CD4-positive, alpha-beta T cell (primary cell): ENCODE measurements around the gene MEIKIN. TPM values are rescaled to one million over a fixed set of nuclear protein-coding genes. Genes with fewer than 3 reads are reported as not detected.

Experiments
- ATAC-seq: fragments of 200-7000 bp; cut with Tn5 transposase; one replicate; pipeline ENCODE4 v1.10.0; 2022; ENCODE audit warnings: mild to moderate bottlenecking; ENCODE audit not compliant: poor library complexity
- CTCF ChIA-PET: fragments of 350-600 bp; sonication (Branson Sonifier 250); formaldehyde crosslinking; loops from one replicate; lab custom pipeline; 2021; ENCODE audit warnings: antibody characterized with exemption, inconsistent platforms; lab: Charles Lee
- POLR2A ChIA-PET: fragments of 350-600 bp; sonication (Branson Sonifier 250); formaldehyde crosslinking; loops from one replicate; lab custom pipeline; 2021; ENCODE audit warnings: antibody characterized with exemption, inconsistent platforms; lab: Charles Lee
- DNase-seq, 14 experiments: peaks; one replicate each; pipeline ENCODE4 v3.0.0-alpha.2; 2013 to 2020; ENCODE audit warnings: mixed read lengths in 2 of 14
- H3K27ac ChIP-seq, 2 donors: one replicate each; pipeline versions ENCODE4 v1.5.1 to v1.7.0; 2013; ENCODE audit warnings: low read length in 2 of 2, low read depth in 1 of 2, mild to moderate bottlenecking in 1 of 2
- H3K27me3 ChIP-seq, 2 experiments: 1 replicate in 1 of 2; 2 replicates in 1 of 2; pipeline versions ENCODE4 v1.6.1 to v1.7.0; 2013; ENCODE audit warnings: low read length in 2 of 2, control low read depth in 1 of 2, mild to moderate bottlenecking in 1 of 2, moderate library complexity in 1 of 2; ENCODE audit not compliant: insufficient read depth in 2 of 2, control insufficient read depth in 1 of 2
- H3K36me3 ChIP-seq: one replicate; pipeline ENCODE4 v1.6.1; 2013; ENCODE audit warnings: low read length, control low read depth; ENCODE audit not compliant: insufficient read depth
- H3K4me1 ChIP-seq: one replicate; pipeline ENCODE4 v1.6.1; 2013; ENCODE audit warnings: low read length, control low read depth; ENCODE audit not compliant: insufficient read depth
- H3K4me3 ChIP-seq: one replicate; pipeline ENCODE4 v1.5.1; 2013; ENCODE audit warnings: mild to moderate bottlenecking, low read length, moderate library complexity
- H3K9me3 ChIP-seq, 2 experiments: 1 replicate in 1 of 2; 2 replicates in 1 of 2; pipeline versions ENCODE4 v1.6.1 to v1.7.0; 2013; ENCODE audit warnings: low read length in 2 of 2, mild to moderate bottlenecking in 2 of 2, control low read depth in 1 of 2, moderate library complexity in 1 of 2; ENCODE audit not compliant: control insufficient read depth in 1 of 2, insufficient read depth in 1 of 2
- H3K27ac Mint-ChIP-seq: one replicate; pipeline ENCODE4 v1.8.0; 2020; ENCODE audit warnings: mixed read lengths
- H3K27me3 Mint-ChIP-seq: one replicate; pipeline ENCODE4 v1.8.0; 2021; ENCODE audit warnings: mixed read lengths
- H3K36me3 Mint-ChIP-seq: one replicate; pipeline ENCODE4 v1.8.0; 2021; ENCODE audit warnings: low read depth, mixed read lengths
- H3K4me1 Mint-ChIP-seq: one replicate; pipeline ENCODE4 v1.8.0; 2021; ENCODE audit warnings: low read depth, mixed read lengths
- H3K4me3 Mint-ChIP-seq: one replicate; pipeline ENCODE4 v1.8.0; 2020; ENCODE audit warnings: mild to moderate bottlenecking, mixed read lengths
- H3K9me3 Mint-ChIP-seq: one replicate; pipeline ENCODE4 v1.8.0; 2020; ENCODE audit warnings: mixed read lengths
- intact Hi-C, 2 experiments: fragments of 100-400 bp; cut with DNase I in 1 of 2; cut with micrococcal nuclease in 1 of 2; formaldehyde crosslinking; loops; one replicate each; pipeline versions ENCODE4 v1.15.1 to v1.9.0; 2023 to 2025; cut with DNase I, micrococcal nuclease
- total RNA-seq, 174 experiments: library from RNA in 2 of 174; stranded (reverse) in 2 of 174; gene quantifications; one replicate each; pipeline ENCODE4 v1.2.3 and lab custom pipeline; 2021 to 2026
- TF ChIP-seq, protein P1 (sequence below): fragments of 200-600 bp; IDR thresholded peaks from one replicate; pipeline ENCODE4 v1.8.0; 2022; ENCODE audit warnings: antibody characterized with exemption, mild to moderate bottlenecking

Gene MEIKIN
- total RNA-seq, 2 experiments from 2014 or later, result not detected

DNA sequence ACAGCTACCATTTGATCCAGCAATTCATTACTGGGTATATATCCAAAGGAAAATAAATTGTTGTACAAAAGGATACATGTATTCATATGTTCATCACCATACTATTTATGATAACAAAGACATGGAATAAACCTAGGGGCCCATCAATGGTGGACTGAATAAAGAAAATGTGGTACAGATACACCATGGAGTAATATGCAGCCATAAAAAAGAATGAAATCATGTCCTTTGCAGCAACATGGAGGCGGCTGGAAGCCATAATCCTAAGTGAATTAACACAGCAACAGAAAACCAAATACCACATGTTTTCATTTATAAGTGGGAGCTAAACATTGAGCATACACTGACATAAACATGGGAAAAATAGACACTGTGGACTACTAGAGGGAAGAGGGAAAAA is 185.8 kb downstream of the MEIKIN start:
- DNase-seq, result no peak
- intact Hi-C loops, result no loop called here
- no peak overlapping the region for H3K4me3 Mint-ChIP-seq

DNA sequence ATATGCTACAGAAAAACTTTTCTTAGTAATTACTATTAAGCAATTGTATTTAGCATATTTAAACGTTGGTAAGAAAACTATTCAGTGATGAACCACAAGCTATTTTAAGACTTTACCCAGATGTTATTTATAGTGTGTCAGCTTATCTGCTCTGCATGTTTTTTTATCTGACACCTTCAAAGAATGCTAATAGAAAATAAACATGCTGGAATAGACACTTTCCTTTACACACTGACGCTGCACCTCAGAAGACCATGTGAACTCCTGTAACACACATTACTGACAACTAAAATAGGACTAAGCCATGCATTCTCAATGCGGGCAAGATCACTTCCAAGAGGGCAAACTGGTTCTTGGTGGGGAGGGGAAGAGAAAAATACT is 187.0 kb downstream of the MEIKIN start:
- ATAC-seq, result no peak
- Histone ChIP-seq H3K4me1 (peaks cover 2% of the 10 kb centered on the region), H3K9me3 (no peaks in the 10 kb centered on the region), H3K27me3 (no peaks in the 10 kb centered on the region), H3K27ac (no peak overlapping the region), H3K4me3 (no peak overlapping the region), H3K36me3 (no peaks in the 10 kb centered on the region)
- peaks cover 19% of the 10 kb centered on the region for H3K36me3 Mint-ChIP-seq
- no peaks in the 10 kb centered on the region for H3K27me3 Mint-ChIP-seq
- peaks cover 32% of the 10 kb centered on the region for H3K4me1 Mint-ChIP-seq
- intact Hi-C loops, result no loop called here
- H3K4me3 Mint-ChIP-seq, result no peak overlapping the region
- ChIA-PET CTCF (no interaction called here), POLR2A (interaction anchor here (0.7 kb wide), 1 partner anchor 11 kb away, joined by 3 read pairs; no protein-coding TSS in a partner anchor)
- peaks cover 2% of the 10 kb centered on the region for H3K9me3 Mint-ChIP-seq
- TF ChIP-seq, protein P1, sequence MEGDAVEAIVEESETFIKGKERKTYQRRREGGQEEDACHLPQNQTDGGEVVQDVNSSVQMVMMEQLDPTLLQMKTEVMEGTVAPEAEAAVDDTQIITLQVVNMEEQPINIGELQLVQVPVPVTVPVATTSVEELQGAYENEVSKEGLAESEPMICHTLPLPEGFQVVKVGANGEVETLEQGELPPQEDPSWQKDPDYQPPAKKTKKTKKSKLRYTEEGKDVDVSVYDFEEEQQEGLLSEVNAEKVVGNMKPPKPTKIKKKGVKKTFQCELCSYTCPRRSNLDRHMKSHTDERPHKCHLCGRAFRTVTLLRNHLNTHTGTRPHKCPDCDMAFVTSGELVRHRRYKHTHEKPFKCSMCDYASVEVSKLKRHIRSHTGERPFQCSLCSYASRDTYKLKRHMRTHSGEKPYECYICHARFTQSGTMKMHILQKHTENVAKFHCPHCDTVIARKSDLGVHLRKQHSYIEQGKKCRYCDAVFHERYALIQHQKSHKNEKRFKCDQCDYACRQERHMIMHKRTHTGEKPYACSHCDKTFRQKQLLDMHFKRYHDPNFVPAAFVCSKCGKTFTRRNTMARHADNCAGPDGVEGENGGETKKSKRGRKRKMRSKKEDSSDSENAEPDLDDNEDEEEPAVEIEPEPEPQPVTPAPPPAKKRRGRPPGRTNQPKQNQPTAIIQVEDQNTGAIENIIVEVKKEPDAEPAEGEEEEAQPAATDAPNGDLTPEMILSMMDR, result no peak
- H3K27ac Mint-ChIP-seq, result no peak overlapping the region
- no peak for DNase-seq

More for the DNA sequence above, 185.8 kb downstream of the MEIKIN start:
- Histone ChIP-seq H3K4me1 (peaks cover 2% of the 10 kb centered on the region), H3K27ac (no peak overlapping the region), H3K27me3 (no peaks in the 10 kb centered on the region), H3K4me3 (no peak overlapping the region), H3K9me3 (peaks cover 0 to 5% of the 10 kb centered on the region in 2 experiments), H3K36me3 (no peaks in the 10 kb centered on the region)
- ChIA-PET CTCF (interaction anchor here (1.3 kb wide), 1 partner anchor 14 kb away, joined by 3 read pairs; no protein-coding TSS in a partner anchor), POLR2A (no interaction called here)
- TF ChIP-seq, protein P1, result no peak
- H3K9me3 Mint-ChIP-seq, result peaks cover 2% of the 10 kb centered on the region
- H3K4me1 Mint-ChIP-seq, result peaks cover 28% of the 10 kb centered on the region
- peaks cover 28% of the 10 kb centered on the region for H3K36me3 Mint-ChIP-seq
- no peaks in the 10 kb centered on the region for H3K27me3 Mint-ChIP-seq
- no peak for ATAC-seq
- H3K27ac Mint-ChIP-seq, result no peak overlapping the region

DNA sequence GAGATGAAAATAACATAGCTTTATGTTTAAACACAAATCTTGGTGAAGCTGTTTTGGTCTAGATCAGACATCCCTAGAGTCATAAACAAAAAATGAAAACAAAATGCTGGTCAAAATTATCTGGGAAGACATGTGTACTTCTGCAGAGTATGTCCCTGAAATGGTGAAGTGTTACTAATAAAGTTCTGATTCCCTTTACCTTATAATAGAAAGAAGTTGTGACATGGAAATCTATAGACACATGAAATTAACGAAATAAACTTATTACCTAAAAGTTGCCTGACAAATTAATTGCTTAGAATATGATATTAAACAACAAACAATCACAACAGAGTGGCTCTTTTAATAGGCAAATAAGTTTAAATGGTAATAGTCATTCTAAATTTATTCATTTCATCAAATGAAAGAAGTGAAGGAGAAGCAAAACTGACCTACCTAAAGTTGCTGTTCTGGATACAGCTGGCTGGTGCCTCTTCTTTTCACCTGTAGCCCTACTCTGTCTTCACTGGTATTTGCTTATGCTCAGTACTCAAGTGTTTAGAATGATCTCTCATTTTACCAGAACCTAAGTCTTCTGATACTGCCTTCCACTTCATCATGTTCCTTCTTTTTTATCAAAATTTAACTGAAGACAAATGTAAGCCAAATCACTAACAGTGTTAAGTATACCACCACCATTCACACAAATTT is 187.5 kb downstream of the MEIKIN start:
- Mint-ChIP-seq H3K4me1 (peaks cover 32% of the 10 kb centered on the region), H3K9me3 (peaks cover 2% of the 10 kb centered on the region), H3K27me3 (no peaks in the 10 kb centered on the region), H3K27ac (no peak overlapping the region), H3K4me3 (no peak overlapping the region), H3K36me3 (peaks cover 20% of the 10 kb centered on the region)
- POLR2A ChIA-PET, result interaction anchor here (0.7 kb wide), 2 partner anchors 10 to 30 kb away, joined by 3 to 4 read pairs; no protein-coding TSS in a partner anchor
- ATAC-seq (no peak), DNase-seq (no peak)
- Histone ChIP-seq H3K36me3 (no peaks in the 10 kb centered on the region), H3K27me3 (no peaks in the 10 kb centered on the region), H3K9me3 (no peaks in the 10 kb centered on the region), H3K4me3 (no peak overlapping the region), H3K27ac (no peak overlapping the region), H3K4me1 (peaks cover 2% of the 10 kb centered on the region)
- CTCF ChIA-PET, result no interaction called here
- TF ChIP-seq, protein P1, result no peak
- intact Hi-C loops, result no loop called here

Other genes with a start within 250 kb of the MEIKIN start
- 10 to 100 TPM; 34.5 to 34.7 TPM for gene FNIP1, start 148.6 kb downstream of the MEIKIN start, total RNA-seq
- 10 to 100 TPM; 13.9 to 17.6 TPM for gene ACSL6, start 66.0 kb upstream of the MEIKIN start, total RNA-seq
- gene IL3, start 115.0 kb upstream of the MEIKIN start, total RNA-seq, result not detected
- not detected for gene CSF2, start 128.1 kb upstream of the MEIKIN start, total RNA-seq